A549 (cell line): ENCODE measurements around the gene DTX4. TPM values are rescaled to one million over a fixed set of nuclear protein-coding genes. Genes with fewer than 3 reads are reported as not detected.

Experiments used
- ATAC-seq, 2 experiments: fragments of 200-7000 bp in 1 of 2; fragments of >200 bp in 1 of 2; cut with Nextera tagmentation in 1 of 2; cut with Tn5 transposase in 1 of 2; 3 replicates each; pipeline versions ENCODE4 v1.8.0 to v1.9.1; 2018 to 2020; ENCODE audit warnings: mild to moderate bottlenecking in 1 of 2, moderate library complexity in 1 of 2
- CTCF ChIA-PET: fragments of 300-600 bp; sonication (Branson Sonifier 250); formaldehyde crosslinking; extraction: SDS; loops from one replicate; lab custom pipeline; 2021; ENCODE audit warnings: antibody characterized with exemption, inconsistent platforms; lab: Yijun Ruan, JAX
- POLR2A ChIA-PET: fragments of 350-600 bp; formaldehyde crosslinking; extraction: SDS; loops from one replicate; lab custom pipeline; 2021; ENCODE audit warnings: antibody characterized with exemption, inconsistent platforms; lab: Yijun Ruan, JAX
- DNase-seq, 2 experiments: peaks; one replicate each; pipeline versions ENCODE4 v3.0.0 to v3.0.0-alpha.2; 2011 to 2016; ENCODE audit warnings: low read depth in 1 of 2, low spot score in 1 of 2
- FAIRE-seq: peaks from 2 replicates; lab custom pipeline; 2011; peaks lifted over from hg19 to GRCh38; lab: Jason Lieb, UNC
- H3K27ac ChIP-seq, 2 experiments: fragments of >200 bp; sonication (Bioruptor Twin); formaldehyde crosslinking; 3 replicates each; pipeline ENCODE4 v1.5.1; 2016 to 2017
- H3K4me1 ChIP-seq: fragments of >200 bp; sonication (Bioruptor Twin); formaldehyde crosslinking; 3 replicates; pipeline ENCODE4 v1.6.1; 2016
- H3K4me2 ChIP-seq: fragments of >200 bp; sonication (Bioruptor Twin); formaldehyde crosslinking; 3 replicates; pipeline ENCODE4 v1.6.1; 2016
- H3K4me3 ChIP-seq: fragments of >200 bp; sonication (Bioruptor Twin); formaldehyde crosslinking; 3 replicates; pipeline ENCODE4 v1.5.1; 2016
- H3K9me3 ChIP-seq: fragments of >200 bp; sonication (Bioruptor Twin); formaldehyde crosslinking; 3 replicates; pipeline ENCODE4 v1.6.1; 2016
- CEBPB ChIP-seq, 2 experiments: fragments of >200 bp in 1 of 2; sonication (Bioruptor Twin) in 1 of 2; formaldehyde crosslinking in 1 of 2; IDR thresholded peaks; 2 replicates each; pipeline ENCODE4 v1.6.1; 2012 to 2016
- CHD4 ChIP-seq: fragments of 200-600 bp; sonication (generic); IDR thresholded peaks from 2 replicates; pipeline ENCODE4 v1.6.1; 2016; ENCODE audit warnings: antibody characterized with exemption, mild to moderate bottlenecking, borderline replicate concordance
- CTCF ChIP-seq: fragments of >200 bp; sonication (Bioruptor Twin); formaldehyde crosslinking; IDR thresholded peaks from 3 replicates; pipeline ENCODE4 v1.5.1; 2016
- EHF ChIP-seq: fragments of 250-450 bp; sonication (Bioruptor Pico); IDR thresholded peaks from 2 replicates; pipeline ENCODE4 v1.5.0; 2020; ENCODE audit warnings: mild to moderate bottlenecking
- EHMT2 ChIP-seq: fragments of 200-600 bp; sonication (generic); IDR thresholded peaks from 2 replicates; pipeline ENCODE4 v1.6.1; 2016; ENCODE audit warnings: antibody characterized with exemption, low read depth, mild to moderate bottlenecking, moderate library complexity
- FOXS1 ChIP-seq: fragments of 250-450 bp; sonication (Bioruptor Pico); IDR thresholded peaks from 2 replicates; pipeline ENCODE4 v1.5.0; 2020; ENCODE audit warnings: mild to moderate bottlenecking, moderate library complexity
- HDAC2 ChIP-seq: fragments of 200-600 bp; sonication (generic); IDR thresholded peaks from 2 replicates; pipeline ENCODE4 v1.6.1; 2016
- JUN ChIP-seq, 2 experiments: fragments of >200 bp; sonication (Bioruptor Twin); formaldehyde crosslinking; IDR thresholded peaks; 2 replicates in 1 of 2; 3 replicates in 1 of 2; pipeline ENCODE4 v1.6.1; 2016 to 2017
- MAFK ChIP-seq: fragments of 450-650 bp; IDR thresholded peaks from 2 replicates; pipeline ENCODE4 v1.6.1; 2014; ENCODE audit not compliant: partially characterized antibody
- PHF8 ChIP-seq: fragments of 200-600 bp; sonication (generic); IDR thresholded peaks from 2 replicates; pipeline ENCODE4 v1.6.1; 2016; ENCODE audit warnings: low read depth, mild to moderate bottlenecking, antibody characterized with exemption, moderate library complexity, borderline replicate concordance
- RAD21 ChIP-seq, 2 experiments: fragments of >200 bp in 1 of 2; sonication (Bioruptor Twin) in 1 of 2; formaldehyde crosslinking in 1 of 2; IDR thresholded peaks in 1 of 2; conservative IDR thresholded peaks in 1 of 2; 2 replicates in 1 of 2; 3 replicates in 1 of 2; pipeline ENCODE4 v1.6.1; 2012 to 2018; ENCODE audit warnings: inconsistent platforms in 1 of 2
- RARB ChIP-seq: fragments of 250-450 bp; sonication (Bioruptor Pico); IDR thresholded peaks from 2 replicates; pipeline ENCODE4 v1.8.0; 2021; ENCODE audit warnings: mild to moderate bottlenecking, moderate library complexity
- REST ChIP-seq: fragments of 200-600 bp; sonication (generic); IDR thresholded peaks from 2 replicates; pipeline ENCODE4 v1.6.1; 2016; ENCODE audit warnings: antibody characterized with exemption, mild to moderate bottlenecking, moderate library complexity
- RFX5 ChIP-seq: fragments of 450-650 bp; IDR thresholded peaks from 2 replicates; pipeline ENCODE4 v1.7.1; 2014; ENCODE audit warnings: antibody characterized with exemption, mild to moderate bottlenecking, moderate library complexity
- SREBF2 ChIP-seq: fragments of 450-650 bp; IDR thresholded peaks from 2 replicates; pipeline ENCODE4 v1.6.1; 2014; ENCODE audit warnings: mild to moderate bottlenecking, moderate library complexity
- ZNF302 ChIP-seq: fragments of 250-450 bp; sonication (Bioruptor Pico); IDR thresholded peaks from 2 replicates; pipeline ENCODE4 v1.9.0; 2021; ENCODE audit warnings: inconsistent platforms, mild to moderate bottlenecking, moderate library complexity
- ZSCAN20 ChIP-seq: fragments of 250-450 bp; sonication (Bioruptor Pico); IDR thresholded peaks from 2 replicates; pipeline ENCODE4 v1.8.0; 2022; ENCODE audit warnings: mild to moderate bottlenecking, moderate library complexity
- WGBS: methylation state at CpG from one replicate; pipeline ENCODE4 v1.1.6; 2017; ENCODE audit errors: missing lambda C conversion rate; 5-methylcytosine and 5-hydroxymethylcytosine counted together
- polyA plus RNA-seq, 4 experiments: library from polyadenylated mRNA; depleted of rRNA in 3 of 4; stranded (reverse); fragments of >200 nt; fragmentation: RNase III in 1 of 4; extraction: RNeasy Plus Mini Kit Qiagen cat#74134 plus additional on column Dnase treatment in 1 of 4; gene quantifications; 2 replicates in 3 of 4; 3 replicates in 1 of 4; pipeline ENCODE4 v1.2.3, GENCODE V29; 2011 to 2017

The DTX4 gene
- polyA plus RNA-seq, 2 of the 4 experiments (the other 2 are of a cell fraction): 0.97 to 3.1 TPM

- TF ChIP-seq PHF8 (no peak), CHD4 (no peak), SREBF2 (no peak), RFX5 (no peak), RARB (no peak), CTCF (no peak), JUN (IDR thresholded peaks at IDR 0.05) (no peak)
These were observed 10.0 kb downstream of the DTX4 start (continued) for GRCh38 chr11:59181746-59182456.

GRCh38 chr11:59182457-59183151 is 10.7 kb downstream of the DTX4 start:
- DNase-seq (peak in 1 of 2 experiments; percentile 23), FAIRE-seq (no peak), ATAC-seq (peak in 1 of 2 experiments; percentile 50; a peak in 2 of 6 replicates)
- ChIA-PET POLR2A (no interaction called here), CTCF (interaction anchor here (0.7 to 5.4 kb wide), 6 partner anchors 11 to 48 kb away, joined by 3 to 35 read pairs (median 4); partner anchors contain the start of gene DTX4)
- Histone ChIP-seq H3K27ac (no peak overlapping the region), H3K4me3 (no peak overlapping the region), H3K9me3 (no peaks in the 10 kb centered on the region), H3K4me1 (peaks cover 4% of the 10 kb centered on the region; the same call in 2 of the 3 replicates), H3K4me2 (no peak overlapping the region)
- WGBS: 71% methylated on average over 4 of the region's 4 CpGs
- TF ChIP-seq ZSCAN20 (CRISPR knock-in tag) (no peak), EHMT2 (no peak), ZNF302 (CRISPR knock-in tag) (no peak), MAFK (peak; percentile 62)

- Histone ChIP-seq H3K4me1 (peaks cover 7% of the 10 kb centered on the region; the same call in 2 of the 3 replicates), H3K4me3 (no peak overlapping the region), H3K4me2 (no peak overlapping the region), H3K9me3 (no peaks in the 10 kb centered on the region), H3K27ac (no peak overlapping the region)
- TF ChIP-seq HDAC2: no peak
- TF ChIP-seq REST: no peak
- TF ChIP-seq RFX5: no peak
- TF ChIP-seq RARB: no peak
- no peak for TF ChIP-seq EHF (CRISPR knock-in tag)
- no peak for TF ChIP-seq FOXS1 (CRISPR knock-in tag)
- no peak for TF ChIP-seq CEBPB (IDR thresholded peaks at IDR 0.05)
- TF ChIP-seq RAD21 (conservative IDR thresholded peaks at IDR 0.05 in 1 of 2, IDR thresholded peaks at IDR 0.05 in 1 of 2): no peak
- 93% methylated on average over 1 of the region's 1 CpG for WGBS
- FAIRE-seq: no peak
- no peak for ATAC-seq
- POLR2A ChIA-PET: no interaction called here
- DNase-seq: no peak
- CTCF ChIA-PET: interaction anchor here (1.5 to 5.4 kb wide), 2 partner anchors 12 to 46 kb away, joined by 3 to 35 read pairs; partner anchors contain the start of gene DTX4
These were observed 11.8 kb downstream of the DTX4 start for GRCh38 chr11:59183771-59184170.
